Measurements from ENCODE around the gene SOX1.
A peak's percentile ranks its signal among the peaks of the same experiment; 100 is the strongest.

The SOX1 gene

DNA sequence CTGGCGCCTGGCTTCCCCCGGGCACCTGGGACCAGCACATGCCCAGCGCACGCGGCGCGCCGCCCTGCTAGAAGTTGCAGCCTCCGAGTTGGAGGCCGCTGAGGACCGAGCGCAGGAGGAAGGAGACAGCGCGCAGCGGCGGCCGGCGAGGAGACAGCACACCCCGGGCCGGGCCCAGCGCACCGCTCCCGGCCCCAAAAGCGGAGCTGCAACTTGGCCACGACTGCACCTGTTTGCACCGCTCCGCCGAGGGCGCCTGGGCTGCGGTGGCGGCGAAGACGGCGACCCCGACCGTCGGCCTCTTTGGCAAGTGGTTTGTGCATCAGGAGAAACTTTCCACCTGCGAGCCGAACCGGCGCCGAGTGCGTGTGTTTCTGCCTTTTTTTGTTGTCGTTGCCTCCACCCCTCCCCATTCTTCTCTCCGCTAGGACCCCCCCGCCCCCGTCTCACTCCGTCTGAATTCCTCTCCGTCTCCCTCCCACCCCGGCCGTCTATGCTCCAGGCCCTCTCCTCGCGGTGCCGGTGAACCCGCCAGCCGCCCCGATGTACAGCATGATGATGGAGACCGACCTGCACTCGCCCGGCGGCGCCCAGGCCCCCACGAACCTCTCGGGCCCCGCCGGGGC, at the start of gene SOX1:
Gene SOX1 (plus strand): TSS at position 34 of the 626 bp plus-strand sequence. CDS start 510 bp downstream, at position 544.
- DNase-seq (ENCODE audit: low read depth), result no peak
- peak within 1 kb of the TSS; percentile 32 for H3K4me3 ChIP-seq (ENCODE audit: low read depth, low read length)

DNA sequence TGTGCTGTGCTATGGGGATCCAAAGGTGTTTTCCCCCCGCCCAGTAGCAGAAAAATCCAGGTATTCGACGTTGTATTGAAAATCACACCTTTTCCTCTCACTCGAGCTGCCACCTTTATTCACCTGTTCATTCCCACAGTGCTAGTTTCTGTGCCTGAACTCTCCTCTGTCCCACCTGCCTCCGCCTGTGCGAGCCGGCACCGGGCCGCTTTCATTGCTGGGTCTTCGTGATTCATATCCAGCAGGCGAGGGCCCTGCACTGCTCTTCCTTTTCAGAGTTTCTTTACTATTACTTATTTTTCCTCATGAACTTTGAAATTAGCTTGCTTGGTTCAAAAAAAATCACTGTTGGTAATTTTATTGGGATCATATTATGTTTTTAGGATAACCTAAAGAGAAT, 42.4 kb upstream of the SOX1 start:
- DNase-seq (ENCODE audit: low read depth), result no peak
- H3K4me3 ChIP-seq (ENCODE audit: low read depth, low read length), result no peak overlapping the region

DNA sequence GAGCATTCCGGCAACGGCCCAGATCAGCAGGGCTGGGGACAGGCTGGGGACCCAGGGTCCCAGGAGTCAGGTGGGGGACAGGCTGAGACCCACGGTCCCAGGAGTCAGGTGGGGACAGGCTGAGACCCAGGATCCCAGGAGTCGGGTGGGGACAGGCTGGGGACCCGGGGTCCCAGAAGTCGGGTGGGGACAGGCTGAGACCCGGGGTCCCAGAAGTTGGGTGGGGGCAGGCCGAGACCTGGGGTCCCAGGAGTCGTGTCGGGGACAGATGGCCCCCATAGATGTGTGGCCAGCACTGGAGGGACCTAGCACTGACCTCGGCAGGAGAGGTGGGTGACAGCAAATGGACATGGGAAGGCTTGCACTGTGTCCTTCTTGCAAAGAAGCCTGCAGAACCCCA, 39.7 kb upstream of the SOX1 start:
- no peak overlapping the region for H3K4me3 ChIP-seq (ENCODE audit: low read depth, low read length)
- no peak for DNase-seq (ENCODE audit: low read depth)

GRCh38 chr13:112028481-112028880, 38.5 kb upstream of the SOX1 start:
- H3K4me3 ChIP-seq (ENCODE audit: low read depth, low read length), result no peak overlapping the region

DNA sequence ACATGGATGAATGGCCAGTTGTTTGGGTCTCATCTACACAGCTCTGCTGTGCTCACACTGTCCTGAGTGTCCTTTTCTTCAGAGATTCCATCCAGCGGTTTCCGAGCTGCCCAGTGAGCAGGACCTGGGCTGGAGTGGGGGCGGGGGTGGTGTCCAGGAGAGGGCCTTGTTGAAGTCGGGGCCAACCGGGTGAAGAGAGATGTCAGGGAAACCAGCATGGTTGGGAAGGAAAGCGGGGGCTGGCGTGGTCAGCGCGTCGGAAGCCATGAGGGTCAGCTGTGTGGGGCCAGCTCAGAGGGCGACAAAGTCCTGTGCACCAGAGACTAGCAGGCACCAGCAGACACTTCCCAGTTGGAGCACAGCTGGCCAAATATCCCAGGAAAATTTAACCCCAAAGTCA, 37.8 kb upstream of the SOX1 start:
- H3K4me3 ChIP-seq (ENCODE audit: low read depth, low read length), result no peak overlapping the region
- no peak for DNase-seq (ENCODE audit: low read depth)

More at GRCh38 chr13:112028481-112028880, 38.5 kb upstream of the SOX1 start:
- no peak for DNase-seq (ENCODE audit: low read depth)

DNA sequence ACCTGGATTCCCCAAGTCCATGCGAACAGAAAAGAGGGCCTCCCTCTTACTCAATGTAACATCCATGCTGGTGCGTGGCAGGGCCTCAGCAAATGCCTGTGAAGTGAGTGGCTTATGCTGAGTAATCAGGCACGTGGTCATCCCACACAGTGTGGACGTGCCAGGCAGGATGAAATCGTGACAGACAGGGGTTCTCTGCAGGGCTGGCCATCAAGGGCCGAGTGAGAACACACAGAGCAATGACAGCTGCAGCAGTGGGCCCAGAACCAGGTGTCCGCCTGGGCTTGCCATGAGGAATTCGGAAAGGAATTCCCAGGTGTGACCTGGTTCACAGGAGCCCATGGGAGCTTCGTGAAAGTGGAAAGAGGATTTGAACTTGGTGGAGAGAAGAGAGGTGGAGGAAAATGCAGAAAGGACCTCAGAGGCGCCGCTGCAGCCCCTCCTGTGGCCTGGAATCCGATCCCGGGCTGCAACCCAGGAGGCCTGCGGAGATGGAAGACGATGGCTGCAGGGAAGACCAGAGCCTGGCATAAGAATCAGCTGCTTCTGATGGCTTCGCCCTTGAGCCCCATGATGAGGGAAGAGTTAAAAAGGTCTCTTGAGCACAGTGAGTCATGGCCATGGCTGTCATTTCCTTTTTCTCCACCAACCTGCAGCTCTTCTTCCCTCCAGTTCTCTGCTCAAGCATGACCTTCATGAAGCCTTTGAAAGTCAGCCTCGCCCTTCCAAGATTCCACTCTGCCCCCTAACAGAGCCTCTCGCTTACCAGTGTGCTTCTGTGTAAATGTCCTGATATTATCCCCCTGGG, 34.6 kb upstream of the SOX1 start:
- H3K4me3 ChIP-seq (ENCODE audit: low read depth, low read length), result no peak overlapping the region
- no peak for DNase-seq (ENCODE audit: low read depth)

- no peak overlapping the region for H3K4me3 ChIP-seq (ENCODE audit: low read depth, low read length)
- no peak for DNase-seq (ENCODE audit: low read depth)
These were observed 32.7 kb upstream of the SOX1 start for GRCh38 chr13:112034231-112034630.

GRCh38 chr13:112034846-112035245, 32.1 kb upstream of the SOX1 start:
- H3K4me3 ChIP-seq (ENCODE audit: low read depth, low read length), result no peak overlapping the region
- no peak for DNase-seq (ENCODE audit: low read depth)

DNA sequence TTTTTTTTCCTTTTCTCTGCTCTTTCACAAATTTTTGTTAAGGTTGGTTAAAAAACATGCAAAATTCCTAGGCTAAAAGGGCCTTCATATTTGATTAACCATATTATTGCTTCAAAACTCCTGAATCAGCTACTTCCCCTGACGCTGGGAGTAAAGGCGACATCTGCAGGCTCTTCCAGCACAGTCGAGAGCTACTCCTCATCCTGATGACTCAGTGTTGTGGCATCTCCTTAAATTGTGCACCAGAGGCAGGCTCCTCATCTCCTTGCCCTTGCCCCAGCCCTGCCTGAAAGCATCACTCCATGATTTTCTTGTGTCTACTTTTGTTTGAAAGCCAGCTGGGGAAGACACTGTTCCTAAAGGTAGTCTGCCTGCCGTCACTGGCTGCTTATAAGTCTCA, 24.5 kb upstream of the SOX1 start:
- H3K4me3 ChIP-seq (ENCODE audit: low read depth, low read length), result no peak overlapping the region
- DNase-seq (ENCODE audit: low read depth), result no peak

DNA sequence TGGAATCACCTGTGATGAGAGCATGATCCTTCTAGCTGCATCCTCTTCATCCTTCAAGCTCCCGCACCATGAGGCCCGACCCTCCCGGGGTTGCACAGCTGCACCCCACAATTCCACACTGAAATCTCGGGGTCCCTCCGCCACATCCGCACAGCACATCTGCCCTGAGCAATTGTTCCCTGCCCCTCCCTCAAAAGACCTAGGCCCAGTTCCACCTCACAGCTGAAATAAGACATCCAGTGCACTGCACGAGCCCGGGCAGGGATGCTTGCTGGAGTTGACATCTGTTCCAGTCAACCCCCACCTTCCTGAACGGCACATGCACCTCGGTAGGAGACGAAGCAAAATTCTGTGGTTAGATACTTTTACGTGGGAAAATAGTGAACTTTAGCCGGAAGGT, 14.7 kb upstream of the SOX1 start:
- no peak for DNase-seq (ENCODE audit: low read depth)
- no peak overlapping the region for H3K4me3 ChIP-seq (ENCODE audit: low read depth, low read length)

- no peak overlapping the region for H3K4me3 ChIP-seq (ENCODE audit: low read depth, low read length)
- no peak for DNase-seq (ENCODE audit: low read depth)
These were observed 13.7 kb upstream of the SOX1 start for GRCh38 chr13:112053167-112053743.

DNA sequence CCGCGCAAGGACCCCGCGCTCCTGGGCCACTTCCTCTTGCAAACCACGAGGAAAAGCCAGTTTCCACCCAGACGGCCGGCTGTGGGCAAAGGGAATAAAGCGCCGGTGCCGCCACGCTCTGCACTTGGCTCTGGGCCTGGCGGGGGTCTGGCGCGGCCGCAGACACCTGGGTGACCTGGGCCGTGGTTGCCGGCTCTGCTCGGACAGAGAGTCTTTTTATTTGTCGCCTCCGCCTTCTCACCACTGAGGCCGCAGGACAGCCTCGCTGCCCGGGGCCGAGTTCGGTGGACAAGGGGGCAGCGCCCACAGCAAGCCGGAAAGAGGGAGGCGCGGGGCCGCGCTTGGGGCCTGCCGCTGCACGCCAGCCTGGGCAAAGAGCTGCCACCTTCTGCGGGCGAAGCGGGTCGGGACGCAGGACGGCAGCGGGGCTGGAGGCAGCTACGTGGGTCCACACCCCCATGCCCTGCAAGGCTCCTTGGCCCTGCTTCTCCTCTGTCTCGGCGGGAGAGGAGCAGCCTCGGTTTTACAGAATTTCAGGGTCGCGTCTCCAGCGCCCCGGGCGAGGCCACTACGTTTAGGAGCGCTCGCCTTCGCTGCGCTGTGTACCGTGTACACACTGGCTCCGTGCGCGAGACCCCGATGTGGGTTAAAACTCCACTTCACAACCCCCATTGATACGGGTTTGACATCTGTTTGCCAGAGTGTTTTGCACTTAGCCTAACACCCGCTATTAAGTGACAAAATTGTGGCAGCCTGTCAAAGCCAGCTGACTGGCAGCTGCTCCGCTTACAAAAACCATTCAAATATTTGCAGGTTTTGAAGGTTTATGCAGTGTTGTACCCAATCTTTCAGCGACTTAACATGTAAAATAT, 13.0 kb upstream of the SOX1 start:
- no peak overlapping the region for H3K4me3 ChIP-seq (ENCODE audit: low read depth, low read length)
- no peak for DNase-seq (ENCODE audit: low read depth)

GRCh38 chr13:112054616-112055015, 12.3 kb upstream of the SOX1 start:
- DNase-seq (ENCODE audit: low read depth), result no peak
- H3K4me3 ChIP-seq (ENCODE audit: low read depth, low read length), result no peak overlapping the region

- no peak for DNase-seq (ENCODE audit: low read depth)
- no peak overlapping the region for H3K4me3 ChIP-seq (ENCODE audit: low read depth, low read length)
These were observed 11.7 kb upstream of the SOX1 start for GRCh38 chr13:112055036-112055914.

GRCh38 chr13:112055915-112056269, 11.1 kb upstream of the SOX1 start:
- DNase-seq (ENCODE audit: low read depth), result no peak

DNA sequence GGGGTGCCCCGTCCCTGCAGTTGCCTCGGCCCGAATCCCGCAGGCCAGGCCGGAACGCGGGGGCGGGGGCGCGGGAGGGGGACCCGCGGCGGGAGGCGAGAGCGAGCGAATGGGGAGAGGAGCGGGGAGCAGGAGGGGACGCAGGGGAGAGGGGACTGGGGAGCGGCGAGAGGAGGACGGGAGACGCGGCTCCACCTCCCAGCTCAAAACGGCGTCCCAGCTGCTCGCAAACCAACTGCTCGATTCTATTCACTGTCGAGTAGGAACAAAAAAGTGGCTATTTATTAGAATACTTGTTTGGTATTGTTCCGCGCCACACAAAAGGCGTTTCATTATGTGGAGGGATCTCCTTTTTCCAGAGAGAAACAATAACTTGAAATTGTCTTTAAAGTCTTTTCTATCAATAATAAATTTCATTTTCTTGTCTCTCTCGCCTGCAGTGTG, 10.6 kb upstream of the SOX1 start:
- no peak for DNase-seq (ENCODE audit: low read depth)
- H3K4me3 ChIP-seq (ENCODE audit: low read depth, low read length), result no peak overlapping the region

More at GRCh38 chr13:112055915-112056269, 11.1 kb upstream of the SOX1 start:
- no peak overlapping the region for H3K4me3 ChIP-seq (ENCODE audit: low read depth, low read length)

- DNase-seq (ENCODE audit: low read depth), result no peak
- no peak overlapping the region for H3K4me3 ChIP-seq (ENCODE audit: low read depth, low read length)
These were observed 10.1 kb upstream of the SOX1 start for GRCh38 chr13:112056739-112057438.

- no peak for DNase-seq (ENCODE audit: low read depth)
- no peak overlapping the region for H3K4me3 ChIP-seq (ENCODE audit: low read depth, low read length)
These were observed 9.6 kb upstream of the SOX1 start for GRCh38 chr13:112057439-112057735.

Measured in skeletal muscle cell (primary cell).